ENCODE measurements around the gene EIF3L. TPM values are rescaled to one million over a fixed set of nuclear protein-coding genes. Genes with fewer than 3 reads are reported as not detected.
A peak's percentile ranks its signal among the peaks of the same experiment; 100 is the strongest.

Gene EIF3L
- total and polyA plus RNA-seq, 9 of the 15 experiments (the other 6 are each of a cell fraction or from before 2014, with no cell fraction given): 257 to 699 (median 368) TPM

DNA sequence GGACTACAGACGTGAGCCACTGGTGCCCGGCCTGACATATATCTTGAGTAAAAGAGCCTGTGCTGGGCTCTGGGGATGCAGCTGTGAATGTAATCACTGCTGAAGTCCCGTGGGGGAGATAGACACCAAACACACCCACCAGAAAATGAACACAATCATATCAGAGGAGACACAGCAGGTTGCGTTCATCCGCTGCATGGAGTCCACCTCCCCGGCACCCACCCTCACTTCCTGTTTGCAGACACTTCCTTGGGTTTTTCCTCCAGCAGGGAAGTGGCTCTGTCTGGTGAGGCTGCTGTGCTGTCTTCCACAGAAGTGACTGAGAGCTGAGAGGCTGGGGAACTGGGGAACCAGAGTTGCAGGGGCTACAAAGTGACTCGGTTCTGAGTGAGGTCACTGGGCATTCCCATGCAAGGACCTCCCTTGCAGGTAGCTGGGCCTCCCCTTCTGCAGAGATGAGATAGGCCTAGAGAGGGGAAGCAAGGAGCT, 64.1 kb downstream of the EIF3L start (continued):
- no peak for TF ChIP-seq MYBL2 (IDR thresholded peaks at IDR 0.05; ENCODE audit: low read depth)
- no peak for TF ChIP-seq MYBL2 (CRISPR knock-in tag; IDR thresholded peaks at IDR 0.05; ENCODE audit: borderline replicate concordance)
- TF ChIP-seq ZNF184 (CRISPR knock-in tag; IDR thresholded peaks at IDR 0.05): no peak
- peak; percentile 32 to 56; a peak in 1 of 4 replicates for TF ChIP-seq KDM1A (IDR thresholded peaks at IDR 0.05)

DNA sequence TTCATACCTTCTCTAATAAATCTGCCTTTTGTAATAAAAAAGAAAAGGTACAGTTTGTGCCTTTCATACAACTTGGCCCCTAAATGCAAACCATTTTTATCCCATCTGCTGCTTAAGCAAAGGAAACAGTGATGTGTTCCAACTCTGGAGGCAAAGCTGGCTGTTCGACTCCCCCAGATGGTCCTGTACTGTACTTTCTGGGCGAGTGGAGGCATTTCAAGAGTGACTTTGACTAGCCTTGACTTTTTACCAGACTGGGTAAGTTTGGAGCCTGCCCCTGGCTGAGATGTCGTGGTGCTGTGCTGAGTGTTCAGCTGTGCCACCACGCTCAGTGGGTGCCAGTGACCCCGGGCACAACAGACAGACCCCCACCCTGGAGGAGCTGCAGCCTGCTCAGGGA, 67.1 kb downstream of the EIF3L start:
- no peak overlapping the region for H3K27ac ChIP-seq (ENCODE audit: extremely low read depth, low read depth, low read length)
- H3K79me2 ChIP-seq (ENCODE audit: control insufficient read depth, insufficient read depth, low read length): no peaks in the 10 kb centered on the region
- H3K9me3 ChIP-seq (replicated peaks; ENCODE audit: control insufficient read depth, insufficient read depth, low read depth, low read length): no peaks in the 10 kb centered on the region
- in situ Hi-C loops (cut with MboI) (no loop called here), intact Hi-C loops (cut with micrococcal nuclease) (no loop called here)
- ATAC-seq (no peak), DNase-seq (ENCODE audit: extremely low read depth in 1 of 4, low spot score in 3 of 4) (no peak), FAIRE-seq (no peak)
- WGBS (ENCODE audit: insufficient coverage, low coverage, missing lambda C conversion rate): 74% methylated on average over 5 of the region's 5 CpGs
- no peaks in the 10 kb centered on the region for H3K27me3 ChIP-seq (ENCODE audit: control insufficient read depth in 2 of 2, insufficient read depth in 2 of 2, low read length in 2 of 2)
- ChIA-PET CTCF (ENCODE audit: low intra/inter-chr PET ratio) (no interaction called here), POLR2A (interaction anchor here (1.2 kb wide), 1 partner anchor 10 kb away, joined by 5 read pairs; the partner anchor contains the start of gene MICALL1)
- no peak overlapping the region for H3K9ac ChIP-seq (ENCODE audit: insufficient read depth in 1 of 2, low read depth in 2 of 2, low read length in 2 of 2)
- no peaks in the 10 kb centered on the region for H3K9me1 ChIP-seq (ENCODE audit: control insufficient read depth, insufficient read depth, low read length)
- no peaks in the 10 kb centered on the region; the same call in 1 of the 2 replicates for H4K20me1 ChIP-seq (replicated peaks; ENCODE audit: control insufficient read depth, insufficient read depth, low read length)
- H3K4me1 ChIP-seq (replicated peaks in 1 of 2; ENCODE audit: control insufficient read depth in 2 of 2, insufficient read depth in 2 of 2, low read length in 2 of 2): peaks cover 0 to 4% of the 10 kb centered on the region in 2 experiments; a peak in 2 of 5 replicates
- no peak overlapping the region for H2AFZ ChIP-seq (ENCODE audit: low read depth, low read length)
- no peak overlapping the region for H3K4me3 ChIP-seq
- no TSS peak for BruUV-seq (replicated peaks)
- no peak overlapping the region for H3K4me2 ChIP-seq (ENCODE audit: insufficient read depth, low read length)
- H3K36me3 ChIP-seq (ENCODE audit: control insufficient read depth, insufficient read depth, low read length): peaks cover 19% of the 10 kb centered on the region; the same call in 1 of the 3 replicates
- TF ChIP-seq TAF9B (IDR thresholded peaks at IDR 0.05; ENCODE audit: partially characterized antibody): no peak
- TF ChIP-seq, protein P1, sequence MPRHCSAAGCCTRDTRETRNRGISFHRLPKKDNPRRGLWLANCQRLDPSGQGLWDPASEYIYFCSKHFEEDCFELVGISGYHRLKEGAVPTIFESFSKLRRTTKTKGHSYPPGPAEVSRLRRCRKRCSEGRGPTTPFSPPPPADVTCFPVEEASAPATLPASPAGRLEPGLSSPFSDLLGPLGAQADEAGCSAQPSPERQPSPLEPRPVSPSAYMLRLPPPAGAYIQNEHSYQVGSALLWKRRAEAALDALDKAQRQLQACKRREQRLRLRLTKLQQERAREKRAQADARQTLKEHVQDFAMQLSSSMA (CRISPR knock-in tag; IDR thresholded peaks at IDR 0.05): no peak
- no peak for TF ChIP-seq ZNF583 (CRISPR knock-in tag; IDR thresholded peaks at IDR 0.05)
- TF ChIP-seq CBX2 (IDR thresholded peaks at IDR 0.05; ENCODE audit: insufficient read depth, low read length, poor library complexity, severe bottlenecking): no peak
- TF ChIP-seq ZNF696 (CRISPR knock-in tag; conservative IDR thresholded peaks at IDR 0.05): no peak
- TF ChIP-seq TSHZ1 (CRISPR knock-in tag; IDR thresholded peaks at IDR 0.05): no peak
- no peak for TF ChIP-seq ETS2 (tag; IDR thresholded peaks at IDR 0.05; ENCODE audit: borderline replicate concordance, poor library complexity, severe bottlenecking)
- TF ChIP-seq ETV6 (IDR thresholded peaks at IDR 0.05; ENCODE audit: borderline replicate concordance in 1 of 2, low read depth in 2 of 2, low read length in 1 of 2): no peak
- no peak for TF ChIP-seq ETV6 (CRISPR knock-in tag; IDR thresholded peaks at IDR 0.05; ENCODE audit: borderline replicate concordance)
- no peak for TF ChIP-seq ATF7 (IDR thresholded peaks at IDR 0.05)
- no peak for TF ChIP-seq FOXM1 (IDR thresholded peaks at IDR 0.05; ENCODE audit: low read depth)
- TF ChIP-seq FOXM1 (CRISPR knock-in tag; IDR thresholded peaks at IDR 0.05; ENCODE audit: low read depth): no peak
- no peak for TF ChIP-seq GATA2 (CRISPR knock-in tag; IDR thresholded peaks at IDR 0.05)
- TF ChIP-seq NEUROD1 (IDR thresholded peaks at IDR 0.05; ENCODE audit: borderline replicate concordance, low read depth, low read length, partially characterized antibody): no peak
- TF ChIP-seq RNF2 (IDR thresholded peaks at IDR 0.05): no peak
- no peak for TF ChIP-seq NFIC (IDR thresholded peaks at IDR 0.05)

Measured in K562 (cell line).